ENCODE data around the gene MTIF2. TPM values are rescaled to one million over a fixed set of nuclear protein-coding genes. Genes with fewer than 3 reads are reported as not detected.
"Not testable (repeated sequence)": the region's sequence is repeated elsewhere in the genome, so short reads cannot be mapped to it uniquely, and the experiment has no call there.

Gene MTIF2
- total and polyA plus RNA-seq, 7 donors = 15.0 to 37.5 (median 27.1) TPM

DNA sequence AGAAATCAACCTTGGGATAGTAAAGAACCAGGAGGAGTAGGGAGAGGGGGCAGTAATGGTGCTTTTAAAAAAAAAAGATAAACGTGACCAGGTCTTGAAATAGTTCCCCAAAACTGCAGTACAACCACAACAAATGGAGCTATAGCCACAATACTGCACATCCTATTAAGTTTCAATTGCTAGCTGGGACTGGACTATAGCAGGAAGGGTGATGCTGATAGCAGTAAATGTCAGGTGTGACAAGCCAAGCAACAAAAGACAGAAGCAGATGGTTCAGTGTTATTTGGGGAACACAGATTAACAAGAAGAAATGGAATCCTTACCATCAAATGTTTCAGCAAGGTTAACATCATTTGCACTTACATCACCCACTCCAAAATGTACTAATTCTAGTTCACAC, 26.4 kb downstream of the MTIF2 start:
- Histone ChIP-seq H3K4me1 (no peaks in the 10 kb centered on the region), H3K27me3 (no peaks in the 10 kb centered on the region), H3K36me3 (peaks cover 0 to 91% (median 13%) of the 10 kb centered on the region in 4 donors), H3K27ac (no peak overlapping the region), H3K9me3 (no peaks in the 10 kb centered on the region), H3K4me3 (no peak overlapping the region)
- WGBS, 2 donors = 63 to 65% methylated on average over 1 of the region's 1 CpG
- intact Hi-C loops (cut with DNase I) = no loop called here
- TF ChIP-seq POLR2A (IDR thresholded peaks at IDR 0.05) (no peak), EP300 (IDR thresholded peaks at IDR 0.05) (no peak), POLR2AphosphoS5 (IDR thresholded peaks at IDR 0.05) (no peak)
- TF ChIP-seq, protein P1, sequence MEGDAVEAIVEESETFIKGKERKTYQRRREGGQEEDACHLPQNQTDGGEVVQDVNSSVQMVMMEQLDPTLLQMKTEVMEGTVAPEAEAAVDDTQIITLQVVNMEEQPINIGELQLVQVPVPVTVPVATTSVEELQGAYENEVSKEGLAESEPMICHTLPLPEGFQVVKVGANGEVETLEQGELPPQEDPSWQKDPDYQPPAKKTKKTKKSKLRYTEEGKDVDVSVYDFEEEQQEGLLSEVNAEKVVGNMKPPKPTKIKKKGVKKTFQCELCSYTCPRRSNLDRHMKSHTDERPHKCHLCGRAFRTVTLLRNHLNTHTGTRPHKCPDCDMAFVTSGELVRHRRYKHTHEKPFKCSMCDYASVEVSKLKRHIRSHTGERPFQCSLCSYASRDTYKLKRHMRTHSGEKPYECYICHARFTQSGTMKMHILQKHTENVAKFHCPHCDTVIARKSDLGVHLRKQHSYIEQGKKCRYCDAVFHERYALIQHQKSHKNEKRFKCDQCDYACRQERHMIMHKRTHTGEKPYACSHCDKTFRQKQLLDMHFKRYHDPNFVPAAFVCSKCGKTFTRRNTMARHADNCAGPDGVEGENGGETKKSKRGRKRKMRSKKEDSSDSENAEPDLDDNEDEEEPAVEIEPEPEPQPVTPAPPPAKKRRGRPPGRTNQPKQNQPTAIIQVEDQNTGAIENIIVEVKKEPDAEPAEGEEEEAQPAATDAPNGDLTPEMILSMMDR (IDR thresholded peaks at IDR 0.05) = no peak
- DNase-seq = no peak

DNA sequence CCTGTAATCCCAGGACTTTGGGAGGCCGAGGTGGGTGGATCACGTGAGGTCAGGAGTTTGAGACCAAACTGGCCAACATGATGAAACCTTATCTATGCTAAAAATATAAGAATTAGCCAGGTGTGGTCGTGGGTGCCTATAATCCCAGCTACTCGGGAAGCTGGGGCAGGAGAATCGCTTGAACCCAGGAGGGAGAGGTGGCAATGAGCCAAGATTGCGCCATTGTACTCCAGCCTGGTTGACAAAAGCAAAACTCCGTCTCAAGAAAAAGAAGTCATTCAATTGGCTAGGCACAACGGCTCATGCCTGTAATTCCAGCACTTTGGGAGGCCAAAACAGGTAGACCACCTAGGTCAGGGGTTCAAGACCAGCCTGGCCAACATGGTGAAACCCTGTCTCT, 27.4 kb downstream of the MTIF2 start:
- DNase-seq; H3K27me3 ChIP-seq; H3K4me1 ChIP-seq; H3K27ac ChIP-seq; intact Hi-C loops (cut with DNase I); H3K4me3 ChIP-seq; H3K9me3 ChIP-seq: not testable (repeated sequence)
- 93 to 98% methylated on average over 8 of the region's 8 CpGs for WGBS, 2 donors
- peaks cover 1 to 88% (median 11%) of the 10 kb centered on the region in 4 donors for H3K36me3 ChIP-seq

DNA sequence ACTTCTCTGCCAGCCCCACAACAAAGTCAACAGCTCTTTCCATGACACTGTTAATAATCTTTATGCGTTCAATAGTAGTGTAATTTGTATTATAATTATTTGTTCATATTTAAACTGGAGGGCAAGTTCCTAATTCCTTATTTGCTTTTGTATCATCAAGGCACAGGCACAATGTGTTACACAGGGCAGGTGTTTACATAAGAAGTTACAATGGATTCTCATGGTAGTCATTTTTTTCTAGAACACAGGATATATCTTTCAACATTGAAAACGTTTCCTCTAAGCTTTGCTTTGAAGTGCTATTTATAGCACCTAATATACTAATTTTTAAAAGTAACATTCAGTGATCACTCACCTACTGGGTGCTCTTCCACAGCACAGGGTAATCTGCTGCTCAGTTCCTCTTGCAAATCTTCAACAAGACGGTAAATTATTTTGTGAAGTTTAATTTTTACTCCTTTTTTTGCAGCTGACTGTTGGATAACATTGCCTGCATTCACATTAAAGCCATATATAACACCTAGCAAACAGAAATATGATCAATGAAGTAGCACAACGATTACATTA, 29.3 kb downstream of the MTIF2 start:
- H3K27ac ChIP-seq = no peak overlapping the region
- no peak overlapping the region for H3K4me3 ChIP-seq
- H3K9me3 ChIP-seq = no peaks in the 10 kb centered on the region
- no peaks in the 10 kb centered on the region for H3K4me1 ChIP-seq
- DNase-seq = no peak
- H3K36me3 ChIP-seq = peaks cover 8 to 88% (median 20%) of the 10 kb centered on the region in 4 donors
- whole genome bisulfite sequencing, 2 donors = 58 to 66% methylated on average over 4 of the region's 4 CpGs
- no peaks in the 10 kb centered on the region for H3K27me3 ChIP-seq
- intact Hi-C loops (cut with DNase I) = no loop called here
- TF ChIP-seq EP300 (IDR thresholded peaks at IDR 0.05) = no peak
- TF ChIP-seq, protein P1 (IDR thresholded peaks at IDR 0.05) = no peak
- no peak for TF ChIP-seq POLR2AphosphoS5 (IDR thresholded peaks at IDR 0.05)
- TF ChIP-seq POLR2A (IDR thresholded peaks at IDR 0.05) = no peak

DNA sequence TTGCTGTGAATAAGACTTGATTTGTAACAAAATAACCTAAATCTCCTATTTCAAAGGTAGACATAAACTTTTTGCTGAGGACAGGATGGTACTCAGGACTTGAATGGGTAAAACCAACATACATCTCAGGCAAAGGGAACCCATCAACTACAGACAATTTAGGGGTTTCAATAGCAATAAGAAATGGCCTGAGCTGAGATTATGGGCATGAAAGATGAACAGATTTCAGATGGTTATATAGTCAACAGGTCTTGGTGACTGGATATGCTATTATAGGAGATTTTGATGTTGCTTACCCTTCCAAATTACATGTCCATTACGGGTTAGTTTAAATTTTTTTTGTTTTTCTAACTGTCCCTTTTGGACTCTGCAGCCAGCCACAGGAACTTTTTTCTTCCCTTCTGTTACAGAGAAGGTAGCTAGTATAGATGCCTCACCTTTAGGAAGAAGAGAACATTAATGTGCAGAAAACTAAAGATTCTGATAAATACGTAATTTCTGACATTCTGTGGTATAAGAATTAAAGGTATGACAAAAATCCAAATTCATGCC, 32.0 kb downstream of the MTIF2 start:
- Histone ChIP-seq H3K36me3 (peaks cover 14 to 72% (median 23%) of the 10 kb centered on the region in 4 donors), H3K27me3 (no peaks in the 10 kb centered on the region), H3K4me3 (no peak overlapping the region), H3K9me3 (no peaks in the 10 kb centered on the region), H3K4me1 (peaks cover 0 to 17% (median 15%) of the 10 kb centered on the region in 4 donors), H3K27ac (no peak overlapping the region)
- intact Hi-C loops (cut with DNase I) = no loop called here
- no peak for DNase-seq
- TF ChIP-seq, protein P1 (IDR thresholded peaks at IDR 0.05) = no peak
- no peak for TF ChIP-seq POLR2A (IDR thresholded peaks at IDR 0.05)
- no peak for TF ChIP-seq POLR2AphosphoS5 (IDR thresholded peaks at IDR 0.05)
- 85 to 90% methylated on average over 2 of the region's 2 CpGs for WGBS, 2 donors

DNA sequence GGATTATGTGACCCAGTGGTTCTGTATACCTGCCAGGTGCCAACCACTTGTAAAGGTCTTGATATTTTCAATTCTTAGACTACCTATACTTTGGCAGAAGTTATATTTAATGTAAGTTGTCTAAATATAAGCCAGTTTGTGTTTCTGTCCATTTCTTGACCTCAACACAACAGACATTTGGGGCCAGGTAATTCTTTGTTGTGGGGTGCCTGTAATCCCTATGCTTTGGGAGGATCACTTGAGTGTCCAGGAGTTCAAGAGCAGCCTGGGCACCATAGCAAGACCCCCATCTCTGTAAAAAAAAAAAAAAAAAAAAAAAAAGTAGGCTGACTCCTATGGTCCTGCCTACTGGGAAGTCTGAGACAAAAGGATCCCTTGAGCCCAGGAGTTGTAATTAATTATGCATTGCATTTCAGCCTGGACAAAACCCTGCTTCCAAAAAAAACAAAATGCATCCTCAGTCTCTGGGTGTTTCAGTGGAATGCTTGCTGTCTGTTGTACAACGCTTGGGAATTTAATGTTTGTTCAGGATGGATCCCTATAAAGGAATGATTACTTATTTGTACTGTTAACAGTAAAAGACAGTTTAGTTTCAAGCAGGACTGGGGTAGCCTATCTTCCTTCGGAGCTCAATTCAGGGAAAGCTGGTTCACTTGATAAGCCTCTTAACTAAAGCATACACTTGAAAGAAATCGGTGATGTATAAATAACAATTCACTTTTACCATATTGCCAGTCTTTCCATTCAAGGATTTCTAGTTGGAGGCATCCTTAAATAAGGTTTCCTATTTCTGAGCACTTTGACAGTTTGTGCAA, 33.1 kb downstream of the MTIF2 start:
- Histone ChIP-seq H3K4me1 (peaks cover 0 to 26% (median 18%) of the 10 kb centered on the region in 4 donors), H3K36me3 (peaks cover 14 to 66% (median 23%) of the 10 kb centered on the region in 4 donors), H3K27me3 (no peaks in the 10 kb centered on the region), H3K4me3 (no peak overlapping the region), H3K9me3 (no peaks in the 10 kb centered on the region), H3K27ac (no peak overlapping the region)
- DNase-seq = no peak
- 77 to 82% methylated on average over 3 of the region's 3 CpGs for WGBS, 2 donors
- intact Hi-C loops (cut with DNase I) = no loop called here
- TF ChIP-seq, protein P1 (IDR thresholded peaks at IDR 0.05) = no peak
- no peak for TF ChIP-seq POLR2A (IDR thresholded peaks at IDR 0.05)
- TF ChIP-seq POLR2AphosphoS5 (IDR thresholded peaks at IDR 0.05) = no peak
- no peak for TF ChIP-seq EP300 (IDR thresholded peaks at IDR 0.05)

Measured in sigmoid colon (tissue), 7 donors.